NCI-H1694 treated with DMSO at 0.1 percent for 48 hours (cell line): ENCODE results near the gene OR52A1.

ENCODE experiments used
- DNase-seq: peaks from one replicate; lab custom pipeline; 2025; lab: John Stamatoyannopoulos, UW

OR52A1 gene

DNA sequence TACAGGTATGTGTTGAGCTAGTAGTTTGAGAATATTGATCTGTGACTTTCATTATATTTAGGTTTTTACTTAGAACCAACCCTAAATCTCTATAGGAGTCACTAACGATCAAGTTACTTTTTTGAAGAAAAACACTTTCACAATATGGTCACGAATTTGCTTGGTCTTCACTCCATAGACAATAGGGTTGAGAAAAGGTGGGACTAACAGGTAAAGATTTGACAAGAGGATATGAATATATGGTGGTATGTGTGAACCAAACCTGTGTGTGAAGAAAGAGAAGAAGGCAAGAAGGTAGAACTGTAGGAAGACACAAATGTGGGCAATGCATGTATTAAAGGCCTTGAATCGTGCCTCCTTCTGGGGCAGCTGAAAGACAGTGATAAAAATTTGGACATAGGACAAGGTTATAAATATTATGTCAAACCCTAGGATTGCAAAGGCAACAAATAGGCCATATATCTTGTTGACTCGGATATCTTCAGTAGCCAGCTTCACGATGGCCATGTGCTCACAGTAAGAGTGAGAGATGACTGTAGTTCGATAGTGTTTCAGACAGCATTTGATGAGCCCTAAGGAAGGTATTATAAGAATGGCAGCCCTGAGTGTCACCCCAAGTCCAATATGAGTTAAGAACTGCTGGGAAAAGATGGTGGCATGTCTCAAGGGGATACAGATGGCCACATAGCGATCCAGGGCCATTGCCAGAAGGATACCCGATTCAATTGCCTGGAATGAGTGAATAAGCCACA is 22.8 kb downstream of the OR52A1 start:
- no peak for DNase-seq

GRCh38 chr11:5129457-5129877 is 25.1 kb downstream of the OR52A1 start:
- no peak for DNase-seq

DNA sequence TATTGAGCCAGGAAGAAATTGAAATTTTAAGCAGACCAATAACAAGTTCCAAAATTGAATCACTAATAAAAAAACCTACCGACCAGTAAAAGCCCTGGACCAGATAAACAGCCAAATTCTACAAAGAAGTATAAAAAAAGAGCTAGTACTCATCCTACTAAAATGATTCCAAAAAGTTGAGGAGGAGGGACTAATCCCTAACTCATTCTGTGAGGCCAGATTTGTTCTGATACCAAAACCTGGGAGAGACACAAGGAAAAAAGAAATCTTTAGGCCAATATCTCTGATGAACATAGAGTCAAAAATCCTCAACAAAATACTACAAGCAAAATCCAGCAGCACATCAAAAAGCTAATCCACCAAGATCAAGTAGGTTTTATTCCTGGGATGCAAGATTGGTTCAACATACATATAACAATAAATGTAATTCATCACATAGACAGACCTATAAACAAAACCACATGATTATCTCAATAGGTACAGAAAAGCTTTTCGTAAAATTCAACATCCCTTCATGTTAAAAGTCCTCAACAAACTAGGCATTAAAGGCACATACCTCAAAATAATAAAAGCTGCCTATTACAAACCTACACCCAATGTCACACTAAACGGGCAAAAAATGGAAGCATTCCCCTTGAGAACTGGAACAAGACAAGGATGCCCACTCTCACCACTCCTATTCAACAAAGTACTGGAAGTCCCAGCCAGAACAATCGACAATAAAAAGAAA is 29.5 kb downstream of the OR52A1 start:
- no peak for DNase-seq

DNA sequence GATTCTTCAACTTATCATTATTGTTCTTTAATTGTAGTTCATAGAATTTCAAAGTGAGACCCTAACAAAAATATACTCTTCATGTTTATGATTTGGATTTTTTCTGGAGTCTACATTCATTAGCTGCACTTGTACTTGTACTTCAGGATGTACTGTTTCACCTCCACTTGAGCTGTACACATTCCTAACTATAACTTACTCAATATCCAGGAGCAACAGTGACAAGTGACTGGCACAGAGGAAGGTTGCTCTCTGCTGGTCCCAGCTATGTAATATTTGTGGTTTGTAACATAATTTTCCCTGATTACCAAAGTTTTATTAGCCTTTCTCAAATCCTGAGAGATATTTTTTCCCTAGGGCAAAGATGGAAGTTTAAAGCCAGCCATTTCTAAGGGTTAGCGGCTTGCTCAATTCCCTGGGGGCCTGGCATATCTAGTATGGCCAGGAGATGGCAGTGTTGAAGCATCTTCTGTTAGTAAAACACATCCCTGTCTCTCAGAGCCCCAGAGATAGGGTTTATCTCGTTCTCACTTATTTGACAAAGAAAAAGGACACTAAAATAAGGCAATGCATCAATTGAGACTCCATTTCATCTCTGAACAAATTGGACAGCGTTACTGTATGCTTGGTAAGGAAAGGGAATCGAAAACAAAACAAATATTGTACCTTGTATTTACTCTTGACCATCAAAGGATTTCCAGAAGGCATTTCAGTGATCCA is 30.6 kb downstream of the OR52A1 start:
- peak; percentile 20 for DNase-seq

- no peak for DNase-seq
Observed at GRCh38 chr11:5118893-5119292, 35.7 kb downstream of the OR52A1 start.

DNA sequence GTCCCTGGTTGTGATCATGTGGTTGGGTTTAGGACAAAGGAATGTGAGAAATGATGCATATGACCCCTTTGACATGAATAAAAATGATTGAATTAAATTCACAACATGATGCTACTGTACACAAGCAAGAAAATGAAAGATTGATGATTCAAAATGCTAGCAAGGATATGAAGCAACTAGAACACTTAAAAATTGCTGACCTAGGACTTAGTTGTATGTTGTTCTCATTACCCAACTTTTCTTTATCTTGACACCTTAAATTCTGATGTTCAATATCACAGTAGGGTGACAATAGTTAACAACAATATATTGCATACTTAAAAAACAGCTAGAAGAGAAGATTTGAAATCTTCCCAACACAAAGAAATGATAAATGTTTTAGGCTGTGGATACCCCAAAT is 37.0 kb downstream of the OR52A1 start:
- DNase-seq = no peak

DNA sequence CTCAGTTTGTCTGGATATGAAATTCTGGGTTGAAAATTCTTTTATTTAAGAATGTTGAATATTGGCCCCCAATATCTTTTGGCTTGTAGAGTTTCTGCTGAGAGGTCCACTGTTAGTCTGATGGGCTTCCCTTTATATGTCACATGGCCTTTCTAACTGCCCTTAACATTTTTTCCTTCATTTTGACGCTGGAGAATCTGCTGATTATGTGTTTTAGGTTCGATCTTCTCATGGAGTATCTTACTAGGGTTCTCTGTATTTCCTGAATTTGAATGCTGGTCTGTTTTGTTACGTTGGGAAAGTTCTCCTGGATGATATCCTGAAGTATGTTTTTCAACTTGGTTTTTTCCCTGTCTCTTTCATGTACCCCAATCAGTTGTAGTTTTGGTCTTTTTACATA is 39.2 kb downstream of the OR52A1 start:
- DNase-seq = no peak

DNA sequence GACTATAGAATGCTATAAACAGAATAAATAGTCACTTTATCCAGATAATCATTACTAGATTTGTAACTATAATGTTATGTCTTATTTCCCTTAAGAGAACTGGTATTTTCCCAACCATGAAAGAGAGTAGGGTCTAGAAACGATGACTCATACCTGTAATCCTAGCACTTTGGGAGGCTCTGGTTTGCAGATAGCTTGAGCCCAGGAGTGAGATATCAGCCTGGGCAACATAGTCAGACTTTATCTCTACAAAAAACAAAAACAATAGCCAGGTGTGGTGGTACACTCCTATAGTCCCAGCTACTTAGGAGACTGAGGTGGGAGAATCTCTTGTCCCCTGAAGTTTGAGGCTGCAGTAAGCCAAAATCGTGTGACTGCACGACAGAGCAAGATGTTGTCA is 47.3 kb downstream of the OR52A1 start:
- DNase-seq = no peak

- DNase-seq = no peak
Observed at GRCh38 chr11:5103066-5103465, 51.5 kb downstream of the OR52A1 start.

DNA sequence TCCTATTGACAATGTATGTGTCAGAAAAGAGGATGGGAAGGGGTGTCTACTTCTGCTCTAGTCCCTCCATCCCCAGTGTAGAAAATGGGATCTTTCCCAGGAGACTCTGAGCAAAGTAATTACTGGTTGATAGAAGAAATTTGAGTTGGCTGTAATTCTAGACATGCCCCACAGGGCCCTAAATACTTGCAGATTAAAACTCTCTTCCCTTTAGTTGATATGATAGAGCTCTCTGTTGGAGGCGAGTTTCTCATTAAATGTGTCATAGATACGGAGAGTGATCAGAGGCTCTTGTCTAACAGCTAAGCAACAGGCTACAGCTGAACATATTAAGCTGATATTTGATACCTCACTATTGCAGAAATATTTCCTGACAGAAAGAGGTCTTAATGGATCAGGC is 52.3 kb downstream of the OR52A1 start:
- no peak for DNase-seq

DNA sequence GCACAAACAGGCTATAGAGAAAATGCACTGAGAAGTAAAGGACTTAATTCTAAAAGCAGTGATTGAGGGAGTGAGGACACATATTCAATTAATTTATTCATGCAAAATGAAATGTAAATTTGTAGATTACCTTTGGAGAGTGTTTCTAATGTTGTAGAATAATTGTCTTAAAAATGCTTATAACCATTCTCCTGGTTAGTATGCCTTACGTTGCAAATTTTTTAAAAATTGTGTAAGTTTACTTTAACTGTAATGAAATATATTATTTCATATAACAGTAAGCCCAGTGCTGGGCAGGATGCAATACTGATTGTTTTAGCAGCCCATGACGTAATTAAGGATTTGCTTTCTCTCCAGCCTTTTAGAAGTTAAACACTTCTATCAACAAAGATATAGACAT is 58.5 kb downstream of the OR52A1 start:
- DNase-seq = no peak
